ENCODE data around the gene USP20.

Gene USP20

GRCh38 chr9:129857207-129857606 is 21.9 kb downstream of the USP20 start:
- no peak for DNase-seq

DNA sequence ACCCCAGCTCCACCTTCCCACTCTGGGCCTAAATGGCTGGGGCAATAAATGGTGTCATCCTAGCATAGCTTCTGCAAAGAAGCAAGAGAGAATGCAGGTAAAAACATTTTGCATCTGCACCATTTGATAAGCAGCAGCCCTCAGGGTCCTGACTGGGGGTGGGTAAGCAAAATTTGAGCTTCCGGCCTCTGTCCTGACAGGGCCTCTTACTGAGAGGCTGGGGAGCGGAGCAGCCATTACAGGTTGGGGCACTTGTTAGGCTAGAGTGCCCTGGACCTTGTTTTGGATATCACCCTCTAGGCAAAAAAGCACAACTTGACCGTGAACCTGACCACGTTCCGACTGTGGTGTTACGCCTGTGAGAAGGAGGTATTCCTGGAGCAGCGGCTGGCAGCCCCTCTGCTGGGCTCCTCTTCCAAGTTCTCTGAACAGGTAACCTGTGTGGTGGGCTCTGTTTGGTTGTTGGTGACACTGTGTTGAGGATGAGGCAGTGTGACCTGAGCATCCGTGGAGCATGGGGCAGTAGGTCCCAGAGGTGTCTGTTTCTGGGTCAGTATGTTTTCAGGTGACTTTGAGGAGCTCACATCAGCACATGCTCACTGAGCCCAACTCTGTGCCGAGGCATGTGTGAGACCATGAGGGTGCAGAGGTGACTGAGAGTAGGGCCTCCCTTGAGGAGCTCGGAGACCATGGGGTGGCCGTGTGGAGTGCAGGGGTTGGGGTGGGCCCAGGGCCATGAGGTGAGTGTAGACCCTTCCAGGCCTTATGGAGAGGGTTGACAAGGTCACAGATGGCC is 23.1 kb downstream of the USP20 start:
- DNase-seq: no peak

DNA sequence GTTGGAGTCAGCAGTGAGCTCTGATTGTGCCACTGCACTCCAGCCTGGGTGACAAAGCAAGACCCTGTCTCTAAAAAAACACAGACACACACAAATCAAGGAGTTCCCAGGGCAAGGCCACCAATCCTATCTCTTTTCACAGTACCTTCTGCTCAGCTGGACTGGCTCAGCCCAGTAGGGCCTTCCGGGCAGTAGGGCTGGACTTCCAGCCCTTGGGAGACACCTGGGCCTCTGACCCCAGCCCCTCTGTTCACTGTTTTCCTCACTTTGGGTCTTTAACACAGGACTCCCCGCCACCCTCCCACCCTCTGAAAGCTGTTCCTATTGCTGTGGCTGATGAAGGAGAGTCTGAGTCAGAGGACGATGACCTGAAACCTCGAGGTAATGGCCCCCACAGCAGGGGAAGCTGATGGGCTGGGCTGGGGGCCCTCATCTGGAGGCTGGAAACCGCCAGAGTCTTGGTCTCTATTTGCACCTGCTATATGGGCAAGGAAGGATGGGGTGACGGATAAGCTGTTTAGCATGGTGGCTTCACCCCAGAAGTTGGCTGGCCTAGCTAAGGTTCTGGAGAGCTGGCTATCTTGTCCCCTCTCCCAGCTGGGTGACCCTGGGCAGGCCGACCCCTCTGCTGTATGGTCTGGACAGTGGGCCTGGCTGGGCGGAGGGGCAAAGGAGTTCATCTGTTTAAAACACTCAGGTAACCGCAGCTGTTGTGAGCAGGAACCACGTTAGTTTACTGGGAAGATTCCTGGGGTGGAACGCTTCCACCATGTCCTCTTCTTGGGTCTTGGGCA is 25.6 kb downstream of the USP20 start:
- no peak for DNase-seq

DNA sequence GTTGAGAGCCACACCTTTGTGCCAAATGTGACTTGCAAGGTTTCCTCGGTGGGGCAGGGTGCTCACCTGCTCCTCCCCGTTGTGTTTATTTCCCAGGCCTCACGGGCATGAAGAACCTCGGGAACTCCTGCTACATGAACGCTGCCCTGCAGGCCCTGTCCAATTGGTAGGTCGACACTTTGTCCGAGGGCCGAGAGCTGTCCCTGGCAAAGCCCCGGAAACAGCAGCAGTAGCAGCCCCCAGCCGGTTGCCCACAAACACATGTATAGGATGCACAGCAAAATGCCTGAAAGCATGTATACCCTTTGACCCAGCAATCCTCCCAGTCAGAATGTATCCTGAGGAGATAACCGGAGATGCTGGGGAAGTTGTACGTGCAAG is 26.2 kb downstream of the USP20 start:
- DNase-seq: no peak

GRCh38 chr9:129863059-129863690 is 27.9 kb downstream of the USP20 start:
- DNase-seq: no peak

DNA sequence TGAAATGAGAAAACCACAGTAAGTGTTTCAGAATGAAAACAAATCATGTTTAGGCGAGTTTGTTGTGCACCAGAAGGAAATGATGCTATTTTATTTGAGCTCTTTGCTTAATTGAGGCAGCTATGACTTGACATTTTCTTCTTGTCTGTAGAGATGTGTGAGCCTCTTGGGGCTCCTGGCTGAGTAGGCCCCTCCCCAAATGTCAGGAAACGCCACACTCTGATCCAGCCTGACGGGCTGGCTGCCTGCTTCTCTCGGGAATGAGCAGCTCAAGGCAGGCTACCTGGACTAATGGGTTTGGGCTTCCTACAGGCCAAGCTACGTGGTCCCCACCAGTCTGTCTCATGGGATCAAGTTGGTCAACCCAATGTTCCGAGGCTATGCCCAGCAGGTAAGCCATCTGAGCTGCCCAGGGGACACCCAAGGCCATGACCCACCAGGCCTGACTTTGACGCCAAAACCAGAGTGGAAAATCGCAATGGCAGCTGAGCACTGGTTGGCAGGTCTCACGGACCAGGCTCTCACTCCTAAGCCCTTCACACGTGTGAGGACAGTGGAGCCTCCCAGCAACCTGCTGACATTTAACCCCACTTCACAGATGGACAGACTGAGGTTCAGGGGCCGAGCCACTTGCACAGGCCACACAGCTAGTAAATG is 29.9 kb downstream of the USP20 start:
- no peak for DNase-seq

DNA sequence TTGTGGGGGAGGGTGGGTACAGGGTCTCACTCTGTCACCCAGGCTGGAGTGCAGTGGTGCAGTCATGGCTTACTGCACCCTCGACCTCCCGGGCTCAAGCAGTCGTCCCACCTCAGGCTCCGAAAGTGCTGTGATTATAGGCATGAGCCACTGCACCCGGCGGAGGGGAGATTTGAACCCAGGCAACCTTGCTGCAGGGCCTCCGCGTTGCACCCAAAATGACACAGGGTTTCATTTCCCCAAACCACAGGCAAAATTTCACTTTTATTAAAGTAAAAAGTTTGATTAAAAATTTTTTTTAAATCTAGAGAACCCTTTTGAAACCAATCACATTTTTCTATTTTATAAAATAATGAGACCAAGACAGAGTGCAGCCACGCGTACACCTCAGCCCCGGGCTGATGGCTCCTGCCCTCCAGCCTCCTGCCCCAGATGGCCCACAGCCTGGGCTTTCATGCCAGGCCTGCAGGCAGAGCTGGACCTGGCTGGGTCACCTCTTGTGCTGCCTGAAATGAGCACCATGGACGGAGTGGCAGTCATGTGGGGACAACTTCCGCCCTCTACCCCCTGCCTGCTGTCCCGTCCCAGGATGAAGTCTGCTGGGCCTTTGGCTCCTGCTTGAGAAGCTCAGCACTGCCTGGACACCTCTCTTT is 30.5 kb downstream of the USP20 start:
- DNase-seq: no peak

- no peak for DNase-seq
Measured at GRCh38 chr9:129866394-129867135, 31.3 kb downstream of the USP20 start.

- no peak for DNase-seq
Measured at GRCh38 chr9:129867136-129868022, 32.1 kb downstream of the USP20 start.

GRCh38 chr9:129868023-129868871 is 33.0 kb downstream of the USP20 start:
- DNase-seq: no peak

DNA sequence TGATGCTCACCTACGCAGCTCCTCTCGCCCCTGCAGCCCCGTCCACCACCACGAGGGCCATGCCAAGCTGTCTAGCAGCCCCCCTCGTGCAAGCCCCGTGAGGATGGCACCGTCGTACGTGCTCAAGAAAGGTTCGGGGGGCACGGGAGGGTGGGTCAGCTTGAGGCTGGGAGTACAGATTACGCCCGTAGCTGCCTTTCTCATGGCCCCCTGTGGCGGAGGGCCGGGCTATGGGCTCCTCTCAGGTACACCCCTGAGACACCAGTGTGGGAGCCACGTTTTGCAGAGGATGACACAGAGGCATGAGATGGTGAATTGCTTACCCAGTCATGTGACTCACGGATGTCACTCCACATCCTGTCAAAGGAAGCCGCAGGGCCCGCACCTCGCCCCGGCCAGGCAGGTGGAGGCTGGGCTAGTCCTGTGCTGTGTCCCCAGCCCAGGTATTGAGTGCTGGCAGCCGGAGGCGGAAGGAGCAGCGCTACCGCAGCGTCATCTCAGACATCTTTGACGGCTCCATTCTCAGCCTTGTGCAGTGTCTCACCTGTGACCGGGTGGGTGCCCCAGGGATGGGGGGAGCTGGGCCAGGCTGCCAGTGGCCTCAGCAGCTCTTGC is 33.7 kb downstream of the USP20 start:
- no peak for DNase-seq

DNA sequence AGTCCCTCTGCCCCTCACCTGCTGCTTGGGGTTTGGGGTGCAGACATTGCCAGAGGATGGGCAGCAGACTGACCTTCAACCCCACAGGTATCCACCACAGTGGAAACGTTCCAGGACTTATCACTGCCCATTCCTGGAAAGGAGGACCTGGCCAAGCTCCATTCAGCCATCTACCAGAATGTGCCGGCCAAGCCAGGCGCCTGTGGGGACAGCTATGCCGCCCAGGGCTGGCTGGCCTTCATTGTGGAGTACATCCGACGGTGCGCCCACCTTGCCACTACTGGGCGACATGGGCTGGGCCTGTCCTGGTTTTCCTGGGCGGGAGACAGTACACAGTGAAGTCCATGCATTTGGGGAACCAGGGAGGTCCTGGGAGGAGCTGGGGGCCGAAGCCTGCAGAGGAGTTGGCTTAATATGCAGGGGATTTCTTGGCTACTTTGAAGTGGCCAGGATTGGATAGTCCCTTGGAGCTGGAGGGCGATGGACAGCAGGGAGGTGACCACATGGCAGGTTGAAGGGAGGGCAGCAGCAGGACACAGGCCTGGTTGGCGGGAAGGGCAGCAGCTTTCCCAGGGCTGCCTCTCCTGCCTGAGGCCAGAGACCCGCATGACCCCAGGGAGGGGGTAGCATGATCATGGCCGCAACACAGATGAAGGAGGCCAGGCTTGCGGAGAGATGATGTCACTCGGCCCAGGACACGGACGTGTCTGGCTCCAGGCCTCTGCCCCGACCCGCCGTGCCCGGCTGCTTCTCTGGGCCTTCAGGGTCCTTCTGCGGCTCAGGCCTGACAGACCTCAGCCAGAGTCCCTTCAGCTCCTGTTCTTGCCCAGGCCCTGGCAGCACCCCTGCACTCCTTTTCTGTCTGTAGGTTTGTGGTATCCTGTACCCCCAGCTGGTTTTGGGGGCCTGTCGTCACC is 34.6 kb downstream of the USP20 start:
- DNase-seq: no peak

DNA sequence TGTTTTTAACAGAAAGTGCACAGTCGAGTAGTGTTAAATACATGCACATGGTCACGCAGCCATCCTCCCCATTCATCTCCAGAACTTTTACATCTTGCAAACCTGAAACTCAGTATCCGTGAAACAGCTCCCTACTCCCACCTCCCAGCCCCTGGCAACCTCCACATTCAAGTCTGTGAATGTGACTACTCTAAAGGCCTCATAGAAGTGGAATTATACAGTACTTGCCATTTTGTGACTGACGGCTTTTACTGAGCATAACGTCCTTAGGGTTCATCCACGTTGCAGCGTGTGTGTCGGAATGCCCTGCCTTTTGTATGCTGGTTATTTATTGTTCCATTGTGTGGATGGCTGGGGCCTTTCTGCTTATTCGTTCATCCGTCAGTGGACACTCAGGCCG is 35.8 kb downstream of the USP20 start:
- DNase-seq: no peak

DNA sequence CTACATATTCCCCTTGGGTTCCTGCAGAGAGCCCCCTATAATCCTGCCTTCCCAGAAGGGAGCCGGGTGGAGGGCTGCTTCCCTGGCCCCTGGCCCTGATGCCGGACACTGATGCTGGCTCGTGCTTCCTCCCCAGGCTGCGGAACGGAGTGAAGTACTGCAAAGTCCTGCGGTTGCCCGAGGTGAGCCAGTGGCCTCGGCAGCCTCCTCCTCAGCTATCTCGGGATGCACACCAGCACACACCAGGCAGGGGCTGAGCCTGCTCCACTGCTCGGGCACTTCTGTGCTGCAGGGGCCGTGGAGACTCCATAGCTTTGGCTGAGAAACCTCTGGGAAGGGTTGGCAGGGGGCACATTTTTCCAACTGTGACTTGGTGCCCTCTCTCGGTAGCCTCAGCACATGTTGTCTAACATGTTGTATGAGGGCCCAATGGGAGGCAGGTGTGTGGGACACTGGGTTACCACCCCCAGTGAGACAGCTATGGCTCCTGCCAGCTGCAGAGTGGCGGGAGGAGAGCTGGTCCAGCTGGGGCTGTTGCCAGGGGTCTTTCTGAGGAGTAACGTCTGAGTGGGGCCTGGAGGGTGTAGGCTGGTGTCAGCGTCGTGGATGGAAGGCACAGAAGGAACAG is 38.4 kb downstream of the USP20 start:
- no peak for DNase-seq

GRCh38 chr9:129874261-129875101 is 39.2 kb downstream of the USP20 start:
- peak in 1 of 14 donors; percentile 14 for DNase-seq

- no peak for DNase-seq
Measured at GRCh38 chr9:129875181-129875611, 39.9 kb downstream of the USP20 start.
